HFF-Myc (cell line): ENCODE results near the gene CES3.
"Not testable (repeated sequence)": the region's sequence is repeated elsewhere in the genome, so short reads cannot be mapped to it uniquely, and the experiment has no call there.

Experiments used
- DNase-seq: peaks from one replicate; pipeline ENCODE4 v3.0.0-alpha.2; 2011; ENCODE audit warnings: low read depth; ENCODE audit errors: extremely low read depth
- H3K4me3 ChIP-seq: replicated peaks from 2 replicates; pipeline ENCODE4 v1.5.1; 2011; ENCODE audit warnings: low read depth, mild to moderate bottlenecking, control low read depth, low read length
- TF ChIP-seq, protein P1 (sequence below): IDR thresholded peaks from 2 replicates; pipeline ENCODE4 v1.5.1; 2012; ENCODE audit warnings: mild to moderate bottlenecking, low read depth, low read length, control low read depth; ENCODE audit errors: missing control alignments

The CES3 gene

GRCh38 chr16:66933776-66934137, 27.3 kb upstream of the CES3 start:
- TF ChIP-seq, protein P1, sequence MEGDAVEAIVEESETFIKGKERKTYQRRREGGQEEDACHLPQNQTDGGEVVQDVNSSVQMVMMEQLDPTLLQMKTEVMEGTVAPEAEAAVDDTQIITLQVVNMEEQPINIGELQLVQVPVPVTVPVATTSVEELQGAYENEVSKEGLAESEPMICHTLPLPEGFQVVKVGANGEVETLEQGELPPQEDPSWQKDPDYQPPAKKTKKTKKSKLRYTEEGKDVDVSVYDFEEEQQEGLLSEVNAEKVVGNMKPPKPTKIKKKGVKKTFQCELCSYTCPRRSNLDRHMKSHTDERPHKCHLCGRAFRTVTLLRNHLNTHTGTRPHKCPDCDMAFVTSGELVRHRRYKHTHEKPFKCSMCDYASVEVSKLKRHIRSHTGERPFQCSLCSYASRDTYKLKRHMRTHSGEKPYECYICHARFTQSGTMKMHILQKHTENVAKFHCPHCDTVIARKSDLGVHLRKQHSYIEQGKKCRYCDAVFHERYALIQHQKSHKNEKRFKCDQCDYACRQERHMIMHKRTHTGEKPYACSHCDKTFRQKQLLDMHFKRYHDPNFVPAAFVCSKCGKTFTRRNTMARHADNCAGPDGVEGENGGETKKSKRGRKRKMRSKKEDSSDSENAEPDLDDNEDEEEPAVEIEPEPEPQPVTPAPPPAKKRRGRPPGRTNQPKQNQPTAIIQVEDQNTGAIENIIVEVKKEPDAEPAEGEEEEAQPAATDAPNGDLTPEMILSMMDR, result no peak
- no peak for DNase-seq
- H3K4me3 ChIP-seq, result peak overlapping the region; percentile 94

- DNase-seq, result peak; percentile 39
- TF ChIP-seq, protein P1, result no peak
- peak within 1 kb of the TSS; percentile 94 for H3K4me3 ChIP-seq
Measured at GRCh38 chr16:66934138-66934838, 26.8 kb upstream of the CES3 start, which contains the start of gene CIAO2B. Gene CIAO2B, minus strand, starts transcription at chr16:66934402. Its CDS starts 38 bp downstream, at chr16:66934364.

- not testable (repeated sequence) for DNase-seq
- H3K4me3 ChIP-seq, result peak overlapping the region; percentile 94
Measured at GRCh38 chr16:66934839-66935313, 26.2 kb upstream of the CES3 start.

DNA sequence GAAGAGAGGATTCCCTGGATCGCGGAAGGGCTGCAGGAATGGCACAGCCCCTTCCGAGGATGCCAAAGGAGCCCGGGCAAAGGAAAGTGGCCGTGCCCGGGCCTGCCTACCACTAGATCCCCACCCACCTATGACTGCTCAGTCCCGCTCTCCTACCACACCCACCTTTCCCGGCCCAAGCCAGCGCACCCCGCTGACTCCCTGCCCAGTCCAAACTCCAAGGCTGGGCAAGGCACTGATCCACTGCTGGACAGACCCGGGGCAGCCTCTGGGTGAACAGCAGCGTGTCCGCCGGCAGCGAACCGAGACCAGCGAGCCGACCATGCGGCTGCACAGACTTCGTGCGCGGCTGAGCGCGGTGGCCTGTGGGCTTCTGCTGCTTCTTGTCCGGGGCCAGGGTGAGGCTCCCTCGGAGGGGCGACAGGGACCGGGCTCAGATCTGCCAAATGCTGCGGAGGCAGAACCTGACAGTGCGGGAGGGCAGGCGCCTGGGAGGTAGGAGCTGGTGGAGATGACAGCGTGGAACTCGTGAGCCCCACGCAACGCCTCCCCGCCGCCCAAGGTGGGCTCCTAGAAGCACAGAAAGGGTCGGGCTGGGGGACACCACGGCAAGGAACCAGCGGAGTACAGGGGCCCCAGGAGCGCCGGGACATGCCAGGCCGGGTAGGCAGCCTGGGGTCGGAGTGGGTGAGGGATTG, 25.6 kb upstream of the CES3 start, which contains the start of gene CES2:
TSS of gene CES2 (plus strand) at position 203 of the 698 bp plus-strand sequence. CDS start at position 323, 120 bp downstream.
- no peak for DNase-seq
- H3K4me3 ChIP-seq, result peak within 1 kb of the TSS; percentile 94
- TF ChIP-seq, protein P1, result no peak

GRCh38 chr16:66936462-66936861, 24.6 kb upstream of the CES3 start:
- TF ChIP-seq, protein P1, result no peak
- H3K4me3 ChIP-seq, result peak overlapping the region; percentile 94
- no peak for DNase-seq

- peak overlapping the region; percentile 94; the same call in 1 of the 2 replicates for H3K4me3 ChIP-seq
- DNase-seq, result no peak
- TF ChIP-seq, protein P1, result no peak
Measured at GRCh38 chr16:66936889-66937554, 24.0 kb upstream of the CES3 start.
